ENCODE measurements around the gene RHPN2.

The RHPN2 gene

GRCh38 chr19:33055718-33056117 is 9.0 kb downstream of the RHPN2 start:
- no peak for TF ChIP-seq EGR1 (IDR thresholded peaks at IDR 0.05)
- no peak for TF ChIP-seq NFIC (IDR thresholded peaks at IDR 0.05)
- TF ChIP-seq MAX (IDR thresholded peaks at IDR 0.05) = no peak
- TF ChIP-seq EP300 (IDR thresholded peaks at IDR 0.05; ENCODE audit: borderline replicate concordance) = no peak
- no peak for TF ChIP-seq YY1 (IDR thresholded peaks at IDR 0.05; ENCODE audit: low read depth)
- TF ChIP-seq TCF12 (IDR thresholded peaks at IDR 0.05; ENCODE audit: low read depth) = no peak
- no peak for TF ChIP-seq ZBTB7A (IDR thresholded peaks at IDR 0.05; ENCODE audit: low read depth)
- no peak for TF ChIP-seq USF1 (IDR thresholded peaks at IDR 0.05)
- no peak for TF ChIP-seq FOXM1 (IDR thresholded peaks at IDR 0.05; ENCODE audit: borderline replicate concordance, low read depth)
- no peak for TF ChIP-seq TAF1 (IDR thresholded peaks at IDR 0.05; ENCODE audit: low read depth)
- TF ChIP-seq CEBPB (IDR thresholded peaks at IDR 0.05) = no peak
- TF ChIP-seq REST (IDR thresholded peaks at IDR 0.05; ENCODE audit: low read depth) = no peak
- TF ChIP-seq TEAD4 (IDR thresholded peaks at IDR 0.05) = no peak
- TF ChIP-seq CREB1 (IDR thresholded peaks at IDR 0.05; ENCODE audit: low read depth) = no peak
- TF ChIP-seq RAD21 (IDR thresholded peaks at IDR 0.05; ENCODE audit: low read depth) = no peak

GRCh38 chr19:33054623-33055022 is 10.1 kb downstream of the RHPN2 start:
- TF ChIP-seq USF1 (IDR thresholded peaks at IDR 0.05) (0 out of 2 replicates have a peak, but pooled peaks have one; percentile 11), TEAD4 (IDR thresholded peaks at IDR 0.05) (no peak), NFIC (IDR thresholded peaks at IDR 0.05) (peak; percentile 43; the same call in 1 of the 2 replicates), CEBPB (IDR thresholded peaks at IDR 0.05) (no peak), EP300 (IDR thresholded peaks at IDR 0.05; ENCODE audit: borderline replicate concordance) (no peak)

GRCh38 chr19:33052352-33052972 is 12.2 kb downstream of the RHPN2 start:
- TF ChIP-seq FOXM1 (IDR thresholded peaks at IDR 0.05; ENCODE audit: borderline replicate concordance, low read depth) (no peak), CEBPB (IDR thresholded peaks at IDR 0.05) (peak; percentile 97), EGR1 (IDR thresholded peaks at IDR 0.05) (no peak), TEAD4 (IDR thresholded peaks at IDR 0.05) (no peak)

- TF ChIP-seq MAX (IDR thresholded peaks at IDR 0.05) (no peak), REST (IDR thresholded peaks at IDR 0.05; ENCODE audit: low read depth) (no peak), YY1 (IDR thresholded peaks at IDR 0.05; ENCODE audit: low read depth) (no peak), EP300 (IDR thresholded peaks at IDR 0.05; ENCODE audit: borderline replicate concordance) (no peak), CEBPB (IDR thresholded peaks at IDR 0.05) (no peak), ZBTB7A (IDR thresholded peaks at IDR 0.05; ENCODE audit: low read depth) (no peak), TAF1 (IDR thresholded peaks at IDR 0.05; ENCODE audit: low read depth) (no peak), CREB1 (IDR thresholded peaks at IDR 0.05; ENCODE audit: low read depth) (no peak), NFIC (IDR thresholded peaks at IDR 0.05) (no peak), EGR1 (IDR thresholded peaks at IDR 0.05) (no peak), FOXM1 (IDR thresholded peaks at IDR 0.05; ENCODE audit: borderline replicate concordance, low read depth) (no peak), RAD21 (IDR thresholded peaks at IDR 0.05; ENCODE audit: low read depth) (no peak), USF1 (IDR thresholded peaks at IDR 0.05) (no peak), TCF12 (IDR thresholded peaks at IDR 0.05; ENCODE audit: low read depth) (no peak), TEAD4 (IDR thresholded peaks at IDR 0.05) (no peak)
These were observed 14.6 kb downstream of the RHPN2 start for GRCh38 chr19:33050110-33050509.

GRCh38 chr19:33048806-33049676 is 15.6 kb downstream of the RHPN2 start:
- TF ChIP-seq TEAD4 (IDR thresholded peaks at IDR 0.05) = no peak
- TF ChIP-seq YY1 (IDR thresholded peaks at IDR 0.05; ENCODE audit: low read depth) = no peak
- no peak for TF ChIP-seq MAX (IDR thresholded peaks at IDR 0.05)
- no peak for TF ChIP-seq CEBPB (IDR thresholded peaks at IDR 0.05)
- no peak for TF ChIP-seq FOXM1 (IDR thresholded peaks at IDR 0.05; ENCODE audit: borderline replicate concordance, low read depth)
- TF ChIP-seq REST (IDR thresholded peaks at IDR 0.05; ENCODE audit: low read depth) = no peak
- no peak for TF ChIP-seq USF1 (IDR thresholded peaks at IDR 0.05)
- TF ChIP-seq EGR1 (IDR thresholded peaks at IDR 0.05) = no peak
- no peak for TF ChIP-seq CREB1 (IDR thresholded peaks at IDR 0.05; ENCODE audit: low read depth)
- no peak for TF ChIP-seq TAF1 (IDR thresholded peaks at IDR 0.05; ENCODE audit: low read depth)
- no peak for TF ChIP-seq RAD21 (IDR thresholded peaks at IDR 0.05; ENCODE audit: low read depth)
- no peak for TF ChIP-seq ZBTB7A (IDR thresholded peaks at IDR 0.05; ENCODE audit: low read depth)
- no peak for TF ChIP-seq TCF12 (IDR thresholded peaks at IDR 0.05; ENCODE audit: low read depth)
